ENCODE measurements around the gene PLEKHA7. TPM values are rescaled to one million over a fixed set of nuclear protein-coding genes. Genes with fewer than 3 reads are reported as not detected.
"Not testable (repeated sequence)": the region's sequence is repeated elsewhere in the genome, so short reads cannot be mapped to it uniquely, and the experiment has no call there.

The PLEKHA7 gene
- total RNA-seq, 2 experiments from 2014 or later, result 2.3 to 3.4 TPM

- DNase-seq, result no peak
- Mint-ChIP-seq H3K27ac (no peak overlapping the region), H3K36me3 (ENCODE audit: low read depth) (no peaks in the 10 kb centered on the region), H3K4me1 (no peaks in the 10 kb centered on the region), H3K27me3 (peaks cover 4% of the 10 kb centered on the region), H3K4me3 (no peak overlapping the region), H3K9me3 (no peaks in the 10 kb centered on the region)
- ChIA-PET POLR2A (no interaction called here), CTCF (interaction anchor here (1.2 to 1.5 kb wide), 2 partner anchors 9 to 129 kb away, joined by 3 to 4 read pairs; no protein-coding TSS in a partner anchor)
Observed at GRCh38 chr11:16933756-16934603, 80.2 kb downstream of the PLEKHA7 start.

GRCh38 chr11:16933291-16933690, 80.9 kb downstream of the PLEKHA7 start:
- H3K4me3 Mint-ChIP-seq, result no peak overlapping the region
- H3K9me3 Mint-ChIP-seq, result no peaks in the 10 kb centered on the region
- H3K36me3 Mint-ChIP-seq (ENCODE audit: low read depth), result no peaks in the 10 kb centered on the region
- DNase-seq, result no peak
- no peaks in the 10 kb centered on the region for H3K4me1 Mint-ChIP-seq
- peaks cover 4% of the 10 kb centered on the region for H3K27me3 Mint-ChIP-seq
- H3K27ac Mint-ChIP-seq, result no peak overlapping the region
- CTCF ChIA-PET, result interaction anchor here (1.2 to 1.5 kb wide), 2 partner anchors 9 to 130 kb away, joined by 3 to 4 read pairs; no protein-coding TSS in a partner anchor
- POLR2A ChIA-PET, result no interaction called here

- DNase-seq, result no peak
- ChIA-PET POLR2A (no interaction called here), CTCF (no interaction called here)
- Mint-ChIP-seq H3K27ac (no peak overlapping the region), H3K4me1 (peaks cover 12% of the 10 kb centered on the region), H3K9me3 (no peaks in the 10 kb centered on the region), H3K36me3 (ENCODE audit: low read depth) (no peaks in the 10 kb centered on the region), H3K4me3 (no peak overlapping the region), H3K27me3 (peaks cover 35% of the 10 kb centered on the region)
Observed at GRCh38 chr11:16928044-16928443, 86.2 kb downstream of the PLEKHA7 start.

GRCh38 chr11:16926883-16927626, 87.2 kb downstream of the PLEKHA7 start:
- POLR2A ChIA-PET, result no interaction called here
- Mint-ChIP-seq H3K36me3 (ENCODE audit: low read depth) (no peaks in the 10 kb centered on the region), H3K4me1 (peaks cover 12% of the 10 kb centered on the region), H3K4me3 (no peak overlapping the region), H3K9me3 (no peaks in the 10 kb centered on the region), H3K27ac (no peak overlapping the region), H3K27me3 (peaks cover 35% of the 10 kb centered on the region)
- CTCF ChIA-PET, result no interaction called here
- DNase-seq, result no peak

- ChIA-PET CTCF (no interaction called here), POLR2A (no interaction called here)
- Mint-ChIP-seq H3K36me3 (ENCODE audit: low read depth) (no peaks in the 10 kb centered on the region), H3K4me1 (peaks cover 19% of the 10 kb centered on the region), H3K4me3 (peak overlapping the region; percentile 64), H3K9me3 (no peaks in the 10 kb centered on the region), H3K27me3 (peaks cover 35% of the 10 kb centered on the region), H3K27ac (no peak overlapping the region)
- DNase-seq, result no peak
Observed at GRCh38 chr11:16925561-16926065, 88.6 kb downstream of the PLEKHA7 start.

- Mint-ChIP-seq H3K9me3 (no peaks in the 10 kb centered on the region), H3K4me1 (peaks cover 20% of the 10 kb centered on the region), H3K27me3 (peaks cover 35% of the 10 kb centered on the region), H3K27ac (no peak overlapping the region), H3K4me3 (peak overlapping the region; percentile 46), H3K36me3 (ENCODE audit: low read depth) (no peaks in the 10 kb centered on the region)
- CTCF ChIA-PET, result no interaction called here
- POLR2A ChIA-PET, result no interaction called here
- no peak for DNase-seq
Observed at GRCh38 chr11:16924826-16925560, 89.2 kb downstream of the PLEKHA7 start.

GRCh38 chr11:16924462-16924825, 89.8 kb downstream of the PLEKHA7 start:
- no peak overlapping the region for H3K4me3 Mint-ChIP-seq
- no peak for DNase-seq
- H3K9me3 Mint-ChIP-seq, result no peaks in the 10 kb centered on the region
- POLR2A ChIA-PET, result no interaction called here
- H3K27me3 Mint-ChIP-seq, result peaks cover 35% of the 10 kb centered on the region
- H3K4me1 Mint-ChIP-seq, result peaks cover 20% of the 10 kb centered on the region
- CTCF ChIA-PET, result no interaction called here
- H3K27ac Mint-ChIP-seq, result no peak overlapping the region
- no peaks in the 10 kb centered on the region for H3K36me3 Mint-ChIP-seq (ENCODE audit: low read depth)

GRCh38 chr11:16923987-16924386, 90.2 kb downstream of the PLEKHA7 start:
- Mint-ChIP-seq H3K27me3 (peaks cover 32% of the 10 kb centered on the region), H3K27ac (no peak overlapping the region), H3K9me3 (no peaks in the 10 kb centered on the region), H3K36me3 (ENCODE audit: low read depth) (no peaks in the 10 kb centered on the region), H3K4me3 (no peak overlapping the region), H3K4me1 (peaks cover 20% of the 10 kb centered on the region)
- POLR2A ChIA-PET, result no interaction called here
- DNase-seq, result no peak
- CTCF ChIA-PET, result no interaction called here

- H3K9me3 Mint-ChIP-seq, result no peaks in the 10 kb centered on the region
- H3K27me3 Mint-ChIP-seq, result peaks cover 22% of the 10 kb centered on the region
- no peak for DNase-seq
- H3K27ac Mint-ChIP-seq, result no peak overlapping the region
- ChIA-PET CTCF (interaction anchor here (0.5 kb wide), 1 partner anchor 17 kb away, joined by 3 read pairs; no protein-coding TSS in a partner anchor), POLR2A (interaction anchor here (0.8 to 1.0 kb wide), 2 partner anchors 9 to 48 kb away, joined by 3 read pairs; no protein-coding TSS in a partner anchor)
- no peak overlapping the region for H3K4me3 Mint-ChIP-seq
- H3K36me3 Mint-ChIP-seq (ENCODE audit: low read depth), result no peaks in the 10 kb centered on the region
- H3K4me1 Mint-ChIP-seq, result peaks cover 20% of the 10 kb centered on the region
Observed at GRCh38 chr11:16921668-16922067, 92.5 kb downstream of the PLEKHA7 start.

GRCh38 chr11:16921019-16921418, 93.2 kb downstream of the PLEKHA7 start:
- no peaks in the 10 kb centered on the region for H3K9me3 Mint-ChIP-seq
- ChIA-PET CTCF (interaction anchor here (1.1 kb wide), 1 partner anchor 136 kb away, joined by 3 read pairs; no protein-coding TSS in a partner anchor), POLR2A (no interaction called here)
- no peaks in the 10 kb centered on the region for H3K36me3 Mint-ChIP-seq (ENCODE audit: low read depth)
- DNase-seq, result no peak
- peaks cover 16% of the 10 kb centered on the region for H3K27me3 Mint-ChIP-seq
- no peak overlapping the region for H3K27ac Mint-ChIP-seq
- H3K4me3 Mint-ChIP-seq, result no peak overlapping the region
- peaks cover 18% of the 10 kb centered on the region for H3K4me1 Mint-ChIP-seq

- H3K4me1 Mint-ChIP-seq, result peaks cover 14% of the 10 kb centered on the region
- H3K27ac Mint-ChIP-seq, result no peak overlapping the region
- peaks cover 13% of the 10 kb centered on the region for H3K27me3 Mint-ChIP-seq
- CTCF ChIA-PET, result interaction anchor here (1.1 kb wide), 1 partner anchor 135 kb away, joined by 3 read pairs; no protein-coding TSS in a partner anchor
- no peaks in the 10 kb centered on the region for H3K36me3 Mint-ChIP-seq (ENCODE audit: low read depth)
- POLR2A ChIA-PET, result no interaction called here
- no peaks in the 10 kb centered on the region for H3K9me3 Mint-ChIP-seq
- no peak for DNase-seq
- H3K4me3 Mint-ChIP-seq, result no peak overlapping the region
Observed at GRCh38 chr11:16920559-16920958, 93.7 kb downstream of the PLEKHA7 start.

- H3K4me3 Mint-ChIP-seq; H3K27ac Mint-ChIP-seq; H3K9me3 Mint-ChIP-seq; DNase-seq; POLR2A ChIA-PET; H3K36me3 Mint-ChIP-seq (ENCODE audit: low read depth); H3K4me1 Mint-ChIP-seq; H3K27me3 Mint-ChIP-seq: not testable (repeated sequence)
- CTCF ChIA-PET, result interaction anchor here (1.1 kb wide), 1 partner anchor 98 kb away, joined by 4 read pairs; no protein-coding TSS in a partner anchor
Observed at GRCh38 chr11:16918543-16919182, 95.6 kb downstream of the PLEKHA7 start.
